GM18870 (cell line): ENCODE results near the gene INTS7.
"Not testable (repeated sequence)": the region's sequence is repeated elsewhere in the genome, so short reads cannot be mapped to it uniquely, and the experiment has no call there.

Source experiments
- ATAC-seq: cut with Tn5 transposase; IDR thresholded peaks from one replicate; pipeline ENCODE4 v1.9.1; 2021; ENCODE audit warnings: moderate library complexity; ENCODE audit not compliant: unreplicated experiment

INTS7 gene

DNA sequence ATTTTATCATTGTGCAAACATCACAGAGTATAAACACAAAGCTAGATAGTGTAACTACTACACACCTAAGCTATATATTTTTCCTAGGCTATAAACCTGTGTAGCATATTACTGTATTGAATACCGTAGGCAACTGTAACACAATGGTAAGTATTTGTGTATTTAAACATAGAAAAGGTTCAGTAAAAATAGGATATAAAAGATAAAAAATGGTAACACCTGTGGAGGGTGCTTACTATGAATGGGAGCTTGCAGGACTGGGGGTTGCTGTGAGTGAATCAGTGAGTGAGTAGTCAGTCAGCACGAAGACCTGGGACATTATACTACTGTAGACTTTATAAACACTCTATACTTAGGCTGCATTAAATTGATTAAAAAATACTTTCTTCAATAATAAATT lies 4.3 kb upstream of the INTS7 start:
- no peak for ATAC-seq

DNA sequence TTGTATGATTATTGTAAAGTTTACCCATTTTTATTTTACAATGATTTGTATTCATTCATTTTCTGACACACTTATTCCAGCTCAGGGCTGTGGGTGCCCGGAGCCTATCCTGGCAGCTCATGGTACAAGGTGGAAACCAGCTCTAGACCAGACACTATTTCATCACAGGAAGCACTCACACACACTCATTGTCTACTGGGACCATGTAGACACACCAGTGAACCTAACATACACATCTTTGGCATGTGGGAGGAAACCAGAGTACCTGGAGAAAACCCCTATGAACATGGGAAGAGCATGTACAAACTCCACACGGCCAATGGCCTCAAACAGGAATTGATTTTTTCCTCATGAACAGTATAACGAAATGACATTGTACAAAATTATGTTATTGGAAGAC lies 2.5 kb upstream of the INTS7 start:
- no peak for ATAC-seq

DNA sequence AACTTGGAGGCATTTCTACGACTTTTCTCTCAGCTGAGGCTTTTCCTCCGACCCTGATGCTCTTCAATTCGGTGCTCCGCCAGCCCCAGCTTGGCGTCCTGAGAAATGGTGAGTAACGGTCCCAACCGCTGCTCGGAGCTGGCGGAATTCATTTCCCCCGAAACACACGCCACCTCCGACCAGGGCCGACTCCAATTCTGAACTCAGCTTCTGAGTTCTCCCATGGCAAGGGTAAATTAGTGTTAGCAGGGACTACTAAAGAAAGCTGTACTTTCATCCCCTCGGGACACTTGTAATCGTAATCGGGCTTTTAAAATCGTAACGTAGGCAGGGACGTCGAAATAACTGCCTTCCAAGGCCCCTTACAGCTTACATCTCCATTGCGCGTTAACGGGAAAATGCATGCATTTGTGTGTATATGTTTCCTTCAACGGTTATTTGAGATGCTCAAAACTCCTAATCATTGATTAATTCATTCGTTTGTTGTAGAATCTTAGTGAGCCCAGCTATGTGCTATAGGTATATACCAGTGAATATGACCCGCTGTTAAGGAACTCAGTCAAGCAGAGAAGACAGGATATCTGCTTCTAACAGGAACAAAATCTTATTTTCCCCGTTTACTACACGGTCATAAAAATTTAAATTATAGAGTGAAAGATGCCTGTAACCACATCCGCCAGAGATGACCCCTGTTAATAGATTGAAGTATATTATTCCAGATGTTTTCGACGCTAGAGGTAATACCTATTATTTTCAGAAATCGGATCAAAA lies 663 bp upstream of the INTS7 start:
- peak; percentile 14 for ATAC-seq

DNA sequence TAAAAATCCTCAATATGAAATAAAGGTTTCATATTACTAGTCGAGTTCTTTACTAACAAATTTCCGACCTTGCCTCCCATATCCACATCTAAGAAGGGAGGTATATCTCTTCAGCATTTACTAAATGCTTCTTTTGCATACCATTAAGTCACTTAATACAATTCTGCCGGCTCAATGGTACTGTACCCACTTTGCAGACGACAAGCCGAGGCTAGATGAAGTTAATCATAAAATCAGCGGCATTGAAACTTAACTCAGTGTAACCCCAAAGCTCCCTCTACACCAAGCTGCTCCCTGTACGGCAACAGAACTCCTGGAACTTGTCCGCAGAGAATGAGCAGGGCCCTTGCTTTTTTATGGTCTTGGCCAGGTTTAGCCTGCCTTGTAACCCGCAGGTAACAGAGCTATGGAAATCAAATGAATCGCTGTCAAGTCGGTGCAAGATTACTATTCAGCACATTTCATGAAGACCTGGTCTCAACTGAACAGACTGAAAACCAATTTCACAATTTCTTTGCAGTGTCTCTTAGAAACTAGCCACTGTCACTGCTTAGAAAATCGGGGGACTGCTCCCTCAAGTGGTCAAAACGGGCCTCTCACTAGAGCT lies 738 bp downstream of the INTS7 start:
- ATAC-seq, result no peak

DNA sequence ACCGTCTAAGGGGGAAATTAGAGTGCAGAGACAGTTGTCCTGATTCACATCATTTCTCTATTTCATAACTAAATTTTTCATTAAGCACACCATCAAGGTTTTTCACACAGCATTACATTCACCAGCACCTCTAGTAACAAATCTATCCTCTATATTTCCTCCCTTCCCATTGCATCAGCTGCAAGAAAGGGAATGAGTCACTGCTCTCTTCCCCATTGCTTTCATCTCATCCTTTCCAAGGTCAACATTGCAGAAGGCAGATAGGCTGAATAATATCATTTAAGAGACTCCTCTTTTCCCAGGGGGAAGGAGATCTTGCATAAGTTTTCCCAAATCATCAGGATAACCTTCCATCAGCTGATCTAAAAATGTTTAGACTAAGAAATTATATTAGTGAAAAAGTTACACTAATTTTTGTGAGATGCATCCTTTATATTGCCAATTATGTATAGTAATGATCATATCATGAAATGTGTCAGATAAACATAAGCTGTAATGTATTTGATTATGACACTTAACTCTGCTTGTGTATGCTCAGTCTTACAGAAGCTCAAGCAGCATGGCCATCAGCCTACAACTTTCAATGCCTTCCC lies 4.3 kb downstream of the INTS7 start:
- ATAC-seq, result no peak

DNA sequence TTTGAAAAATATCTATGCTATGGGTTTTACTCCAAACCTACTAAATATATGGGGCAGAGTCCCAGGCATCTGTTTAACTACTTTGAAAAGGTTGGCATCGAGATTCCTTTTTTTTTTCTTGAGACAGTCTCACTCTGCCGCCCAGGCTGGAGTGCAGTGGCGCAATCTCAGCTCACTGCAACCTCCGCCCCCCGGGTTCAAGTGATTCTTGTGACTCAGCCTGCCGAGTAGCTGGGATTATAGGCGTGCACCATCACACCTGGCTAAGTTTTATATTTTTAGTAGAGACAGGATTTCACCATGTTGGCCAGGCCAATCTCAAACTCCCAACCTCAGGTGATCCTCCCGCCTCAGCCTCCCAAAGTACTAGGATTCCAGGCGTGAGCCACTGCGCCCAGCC lies 7.6 kb downstream of the INTS7 start:
- not testable (repeated sequence) for ATAC-seq

DNA sequence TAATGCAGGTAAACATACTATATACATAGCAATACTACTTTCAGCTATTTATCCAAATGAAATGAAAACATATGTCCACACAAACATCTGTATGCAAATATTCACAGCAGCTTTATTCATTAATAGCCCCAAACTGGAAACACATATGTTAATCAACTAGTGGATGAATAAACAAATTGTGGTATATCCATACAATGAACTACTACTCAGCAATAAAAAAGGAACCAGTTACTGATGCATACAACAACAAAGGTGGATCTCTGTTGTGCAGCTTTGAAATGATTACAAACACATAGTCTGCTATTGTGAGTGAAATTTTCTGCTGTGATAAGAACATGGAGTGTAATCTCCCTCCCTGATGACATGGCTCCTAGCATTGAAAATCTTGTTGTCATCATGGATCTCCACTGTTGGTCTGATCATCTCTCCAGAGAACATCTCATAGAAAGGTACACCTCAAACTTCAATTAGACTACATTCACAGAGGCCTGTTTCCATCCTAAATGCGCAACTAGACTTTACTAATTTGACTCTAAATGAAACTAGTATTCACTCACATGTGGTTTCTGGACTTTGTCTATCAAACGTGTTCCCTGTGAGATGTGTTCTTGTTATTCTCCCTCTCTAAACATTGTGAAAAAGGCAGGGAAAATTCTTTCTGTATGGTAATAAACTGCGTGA lies 10.7 kb downstream of the INTS7 start:
- no peak for ATAC-seq

DNA sequence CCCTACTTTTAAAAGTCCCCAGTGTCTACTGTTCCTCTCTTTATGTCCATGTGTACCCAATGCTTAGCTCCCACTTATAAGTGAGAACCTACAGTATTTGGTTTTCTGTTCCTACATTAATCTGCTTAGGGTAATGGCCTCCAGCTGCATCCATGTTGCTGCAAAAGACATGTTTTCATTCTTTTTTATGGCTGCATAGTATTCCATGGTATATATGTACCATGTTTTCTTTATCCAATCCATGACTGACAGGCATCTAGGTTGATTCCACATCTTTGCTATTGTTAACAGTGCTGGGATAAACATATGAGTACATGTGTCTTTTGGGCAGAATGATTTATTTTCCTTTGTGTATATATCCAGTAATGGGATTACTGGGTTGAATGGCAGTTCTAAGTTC lies 12.4 kb downstream of the INTS7 start:
- ATAC-seq, result not testable (repeated sequence)

DNA sequence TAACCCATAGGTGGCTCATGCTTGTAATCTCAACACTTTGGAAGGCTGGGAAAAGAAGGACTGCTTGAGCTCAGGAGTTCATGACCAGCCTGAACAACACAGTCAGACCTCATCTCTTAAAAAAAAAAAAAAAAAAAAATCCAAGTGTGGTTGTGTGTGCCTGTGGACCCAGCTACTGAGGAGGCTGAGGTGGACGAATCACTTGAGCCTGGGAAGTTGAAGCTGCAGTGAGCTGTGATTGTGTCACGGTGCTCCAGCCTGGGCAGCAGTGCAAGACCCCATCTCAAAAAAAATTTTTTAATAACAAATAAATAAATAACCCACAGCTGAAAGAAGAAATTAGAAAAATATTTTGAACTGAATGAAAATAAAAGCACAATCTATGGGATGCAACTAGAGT lies 13.8 kb downstream of the INTS7 start:
- no peak for ATAC-seq

DNA sequence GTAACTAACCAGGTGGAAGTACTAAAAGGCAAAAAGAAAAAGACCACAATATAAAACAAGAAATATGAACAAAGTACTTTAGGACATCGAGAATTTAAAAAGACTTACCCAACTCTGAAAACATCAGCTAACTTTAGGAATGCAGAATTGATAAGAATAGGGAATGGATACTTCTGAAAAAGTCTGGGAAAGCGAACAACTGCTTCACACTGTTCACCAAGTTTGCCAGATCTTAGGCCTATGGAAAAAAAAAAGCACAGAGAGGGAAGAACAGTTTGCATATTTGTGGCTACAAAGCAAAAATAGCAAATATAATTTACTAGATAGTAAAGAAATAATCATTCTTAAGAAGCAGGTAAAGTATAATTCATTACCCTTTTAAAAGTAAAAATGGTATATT lies 14.4 kb downstream of the INTS7 start:
- no peak for ATAC-seq

DNA sequence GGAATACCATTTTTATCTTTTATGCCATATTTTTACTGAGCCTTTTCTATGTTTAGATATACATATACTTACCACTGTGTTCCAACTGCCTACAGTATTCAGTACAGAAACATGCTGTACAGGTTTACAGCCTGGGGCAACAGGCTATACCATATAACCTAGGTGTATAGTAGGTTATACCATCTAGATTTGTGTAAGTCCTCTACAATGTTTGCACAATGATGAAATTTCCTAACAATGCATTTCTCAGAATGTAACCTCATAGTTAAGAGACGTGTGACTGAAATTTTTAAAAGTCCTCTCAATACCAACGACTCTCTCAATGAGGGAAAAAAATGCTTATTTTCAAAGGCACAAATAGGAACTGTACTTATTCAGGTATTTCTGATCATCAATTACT lies 21.7 kb downstream of the INTS7 start:
- no peak for ATAC-seq

DNA sequence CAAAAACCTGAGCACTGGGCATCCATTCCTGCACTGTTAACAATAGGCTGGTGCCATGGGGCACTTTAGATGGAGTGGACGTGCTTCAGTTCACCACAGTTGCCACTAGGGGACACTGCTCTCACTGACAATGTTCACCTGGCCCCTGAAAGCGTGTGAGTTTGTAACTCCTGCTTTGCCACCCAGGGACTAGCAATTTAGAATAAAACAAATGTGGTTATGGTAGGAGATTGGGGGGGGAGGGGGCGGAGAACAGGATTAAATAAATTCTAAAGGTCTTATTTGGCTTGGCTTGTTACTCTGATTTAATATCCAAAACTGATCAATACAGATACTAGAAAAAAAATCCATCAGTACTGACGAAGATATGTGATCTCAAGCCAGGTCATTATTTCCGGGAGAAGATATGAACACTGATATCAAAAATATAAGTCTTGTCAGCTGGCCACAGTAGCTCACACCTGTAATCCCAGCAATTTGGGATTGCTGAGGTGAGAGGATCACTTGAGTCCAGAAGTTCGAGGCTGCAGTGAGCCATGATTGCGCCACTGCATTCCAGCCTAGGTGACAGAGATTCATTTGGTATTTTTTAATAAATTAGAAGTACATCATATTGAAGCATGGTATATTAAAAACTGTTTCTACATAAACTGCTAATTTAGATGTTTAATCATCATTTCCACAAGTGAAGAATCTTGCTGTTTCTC lies 23.2 kb downstream of the INTS7 start:
- peak; percentile 67 for ATAC-seq

DNA sequence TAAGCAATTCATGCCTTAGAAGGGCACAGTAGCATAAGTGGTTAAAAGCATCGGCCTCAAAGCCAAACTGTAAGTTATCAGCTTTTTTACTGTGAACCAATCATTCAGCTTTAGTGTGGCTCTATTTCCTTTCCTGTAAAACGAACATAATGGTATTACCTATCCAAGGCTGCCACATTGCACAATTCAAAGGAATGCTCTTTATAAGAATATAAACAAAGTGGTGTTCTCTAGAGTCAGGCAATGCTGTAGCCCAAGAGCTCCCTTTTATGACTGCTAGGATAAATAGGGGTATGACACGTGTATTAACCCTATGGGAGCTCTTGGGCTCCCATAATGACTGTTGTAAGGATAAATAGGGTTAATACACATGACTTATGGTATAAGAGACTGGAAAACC lies 25.4 kb downstream of the INTS7 start:
- ATAC-seq, result no peak

DNA sequence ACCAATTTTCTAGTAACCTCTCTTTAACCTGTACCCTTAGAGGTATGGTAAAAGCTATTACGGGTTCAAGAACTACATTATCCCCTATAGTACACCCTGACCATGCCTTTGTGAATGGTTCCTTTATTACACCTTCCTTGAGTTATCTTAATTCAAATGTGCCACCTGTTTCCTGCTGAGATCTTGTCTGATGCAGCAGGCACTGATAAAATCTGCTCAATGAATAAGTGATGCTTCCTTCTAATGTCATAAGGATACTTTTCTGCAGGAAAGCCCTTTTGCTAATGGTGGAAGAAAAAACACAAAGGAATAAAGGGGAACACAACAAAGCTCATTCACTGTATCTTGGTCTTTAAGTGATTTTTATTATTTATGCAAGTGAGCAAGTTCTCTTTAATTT lies 25.8 kb downstream of the INTS7 start:
- no peak for ATAC-seq

DNA sequence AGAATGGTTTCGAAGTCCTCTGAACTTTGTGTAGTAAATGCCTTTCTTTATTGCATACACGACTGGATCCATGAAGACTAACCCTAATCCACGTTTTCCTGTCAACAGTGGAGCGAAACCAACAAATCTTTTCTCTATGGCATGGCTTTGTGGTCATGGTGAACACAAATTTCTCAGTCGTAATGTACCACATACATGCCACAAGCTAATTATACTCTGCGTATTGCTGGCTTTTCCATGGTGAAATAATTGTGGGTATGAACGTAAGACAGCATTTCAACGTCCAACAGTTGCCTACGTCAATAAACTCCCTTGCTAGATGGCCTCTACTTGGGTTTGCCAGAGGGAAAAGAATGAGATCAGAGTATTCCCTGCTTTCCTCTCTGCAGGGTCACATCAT lies 27.5 kb downstream of the INTS7 start:
- ATAC-seq, result no peak

DNA sequence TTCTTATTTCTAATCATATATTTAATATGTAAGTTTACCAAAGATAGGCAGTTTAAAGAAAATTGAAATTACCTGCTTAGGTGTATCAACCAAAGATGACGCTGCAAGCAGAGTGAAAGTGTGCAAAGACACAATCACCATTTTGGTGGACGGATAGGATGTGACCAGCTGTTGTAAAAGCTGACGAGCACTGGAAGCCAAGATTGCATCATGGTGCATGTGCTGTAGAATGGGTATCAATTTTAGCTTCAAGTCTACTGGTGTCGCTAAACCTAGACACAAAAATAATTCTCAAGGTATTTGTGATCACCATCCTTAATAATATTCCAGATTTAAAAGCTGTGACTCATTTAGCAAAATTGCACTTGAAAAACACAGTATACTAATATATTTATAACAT lies 28.2 kb downstream of the INTS7 start:
- ATAC-seq, result no peak

DNA sequence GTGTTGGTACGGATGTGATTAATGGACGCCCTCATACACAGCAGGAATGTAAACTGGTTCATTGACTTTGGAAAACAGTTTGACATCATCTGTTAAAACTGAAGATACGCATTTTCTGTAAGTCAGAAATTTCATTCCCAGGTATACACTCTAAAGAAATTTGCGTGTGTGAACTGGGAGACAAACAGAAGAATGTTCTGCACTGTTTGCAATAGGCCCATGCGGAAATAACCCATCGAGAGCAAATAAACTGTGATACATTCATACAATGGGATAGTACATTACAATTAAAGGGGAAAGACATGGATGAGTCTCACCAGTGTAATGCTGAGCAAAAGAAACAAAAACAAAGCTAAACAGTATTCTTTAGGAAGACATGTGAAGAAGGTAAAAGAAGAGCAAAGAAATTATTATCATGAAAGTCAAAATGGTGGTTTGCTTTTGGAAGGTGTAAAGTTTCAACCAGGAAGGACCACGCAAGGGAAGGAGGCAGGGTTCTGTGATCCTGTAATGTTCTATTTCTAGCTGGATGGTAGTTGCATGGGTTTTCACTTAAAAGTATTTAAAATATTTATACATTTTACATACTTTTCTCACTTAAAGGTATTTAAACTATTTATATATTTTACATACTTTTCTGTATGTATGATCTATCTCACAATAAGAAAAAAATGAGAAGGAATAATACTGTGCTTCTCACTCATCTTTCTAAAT lies 30.3 kb downstream of the INTS7 start:
- no peak for ATAC-seq

DNA sequence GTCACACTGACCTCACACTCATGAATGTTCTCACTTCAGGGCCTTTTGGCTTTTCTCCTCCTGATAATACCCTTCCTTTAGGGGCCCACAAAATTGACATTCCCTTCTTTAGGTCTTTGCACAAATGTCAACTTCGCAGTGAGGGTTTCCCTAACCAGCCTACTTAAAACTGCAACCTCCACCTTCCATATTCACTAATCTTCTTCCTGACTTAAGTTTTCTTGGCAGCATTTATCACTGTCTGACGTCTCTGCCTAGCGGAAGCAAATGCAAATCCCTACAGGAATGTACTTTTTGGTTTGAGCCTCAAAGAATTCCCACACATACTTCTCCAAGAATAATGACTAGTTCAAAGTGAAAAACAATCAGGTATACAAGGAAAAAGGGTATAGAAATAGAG lies 32.8 kb downstream of the INTS7 start:
- ATAC-seq, result no peak

DNA sequence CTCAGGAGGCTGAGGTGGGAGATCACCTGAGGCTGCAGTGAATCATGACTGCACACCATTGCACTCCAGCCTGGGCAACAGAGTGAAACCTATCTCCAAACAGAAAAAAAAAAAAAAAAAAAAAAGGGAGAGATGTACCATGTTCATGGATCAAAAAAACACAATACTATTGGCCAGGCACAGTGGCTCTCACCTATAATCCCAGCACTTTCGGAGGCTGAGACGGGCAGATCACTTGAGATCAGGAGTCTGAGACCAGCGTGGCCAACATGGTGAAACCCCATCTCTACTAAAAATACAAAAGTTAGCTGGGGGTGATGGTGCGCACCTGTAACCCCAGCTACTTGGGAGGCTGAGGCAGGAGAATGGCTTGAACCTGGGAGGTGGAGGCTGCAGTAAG lies 37.9 kb downstream of the INTS7 start:
- not testable (repeated sequence) for ATAC-seq

DNA sequence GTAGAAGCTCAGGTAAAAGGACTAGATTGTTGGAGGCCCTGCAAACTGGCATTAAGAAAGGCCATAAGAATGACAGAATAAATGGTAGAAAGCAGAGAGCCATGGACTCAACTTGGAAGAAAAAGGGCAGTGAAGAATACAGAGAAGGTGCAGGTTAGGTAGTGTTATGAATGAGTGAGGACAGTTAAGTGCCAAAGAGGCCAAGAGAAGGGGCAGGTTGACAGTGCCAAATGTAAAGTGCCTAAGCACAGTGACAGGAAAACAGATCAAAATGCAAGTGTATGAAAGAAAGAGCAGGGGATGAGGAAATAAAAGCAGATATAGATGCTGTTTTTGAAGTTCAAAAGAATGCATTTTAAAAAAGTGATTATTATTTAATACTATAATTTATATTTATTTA lies 43.7 kb downstream of the INTS7 start:
- no peak for ATAC-seq
